DMS114 treated with DMSO at 0.1 percent for 48 hours (cell line): ENCODE data around the gene ELAVL3.
"Not testable (repeated sequence)": the region's sequence is repeated elsewhere in the genome, so short reads cannot be mapped to it uniquely, and the experiment has no call there.

Source experiments
- DNase-seq: peaks from one replicate; lab custom pipeline; 2025; ENCODE audit not compliant: unreplicated experiment; lab: John Stamatoyannopoulos, UW

Gene ELAVL3

DNA sequence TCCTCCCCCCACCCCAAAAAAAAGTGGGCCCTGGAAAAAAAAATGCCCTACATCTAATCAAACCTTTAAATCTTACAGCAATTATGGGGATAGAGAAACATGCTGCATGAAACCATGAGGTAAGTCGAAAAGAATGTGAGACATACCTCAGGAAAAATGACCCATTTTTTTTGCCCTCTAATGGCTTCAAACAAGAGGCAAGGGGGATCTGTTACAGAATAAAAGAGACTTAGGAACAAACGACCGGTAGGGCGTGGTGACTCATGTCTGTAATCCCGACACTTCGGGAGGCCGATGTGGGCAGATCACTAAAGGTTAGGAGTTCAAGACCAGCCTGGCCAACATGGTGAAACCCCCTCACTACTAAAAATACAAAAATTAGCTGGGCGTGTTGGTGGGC is 70.2 kb downstream of the ELAVL3 start:
- DNase-seq: no peak

DNA sequence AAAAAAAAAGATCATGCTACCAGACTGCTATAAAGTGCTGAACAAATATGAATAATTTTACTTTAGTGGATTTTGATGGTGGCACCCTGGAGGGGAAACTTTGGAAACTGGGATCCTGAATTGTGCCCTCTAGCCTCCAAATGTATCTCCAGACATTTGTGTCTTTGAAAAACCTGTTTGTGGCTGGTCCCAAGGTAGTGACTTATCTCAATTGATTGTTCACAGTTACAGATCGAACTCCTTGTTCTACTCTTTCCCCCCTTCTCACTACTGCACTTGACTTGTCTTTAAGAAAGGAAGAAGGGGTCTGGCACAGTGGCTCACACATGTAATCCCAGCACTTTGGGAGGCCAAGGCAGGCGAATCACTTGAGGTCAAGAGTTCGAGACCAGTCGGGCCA is 72.3 kb downstream of the ELAVL3 start:
- no peak for DNase-seq

DNA sequence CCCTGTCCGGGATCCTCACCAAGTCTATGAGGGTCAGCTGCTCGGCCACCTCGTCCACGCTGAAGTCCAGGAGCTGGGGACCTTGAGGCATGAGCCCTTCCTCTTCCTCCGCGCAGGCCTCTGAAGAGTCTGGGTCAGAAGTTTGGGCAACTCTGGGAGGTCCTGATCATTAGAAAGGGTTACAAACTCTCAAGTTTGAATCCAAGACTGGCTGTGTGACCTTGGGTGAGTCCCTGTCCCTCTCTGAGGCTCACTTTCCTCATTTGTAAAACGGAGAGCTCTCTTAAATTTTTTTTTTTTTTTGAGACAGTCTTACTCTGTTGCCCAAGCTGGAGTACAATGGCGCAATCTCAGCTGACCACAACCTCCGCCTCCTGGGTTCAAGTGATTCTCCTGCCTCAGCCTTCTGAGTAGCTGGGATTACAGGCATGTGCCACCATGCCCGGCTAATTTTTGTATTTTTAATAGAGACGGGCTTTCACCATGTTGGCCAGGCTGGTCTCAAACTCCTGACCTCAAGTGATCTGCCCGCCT is 74.1 kb downstream of the ELAVL3 start:
- not testable (repeated sequence) for DNase-seq

DNA sequence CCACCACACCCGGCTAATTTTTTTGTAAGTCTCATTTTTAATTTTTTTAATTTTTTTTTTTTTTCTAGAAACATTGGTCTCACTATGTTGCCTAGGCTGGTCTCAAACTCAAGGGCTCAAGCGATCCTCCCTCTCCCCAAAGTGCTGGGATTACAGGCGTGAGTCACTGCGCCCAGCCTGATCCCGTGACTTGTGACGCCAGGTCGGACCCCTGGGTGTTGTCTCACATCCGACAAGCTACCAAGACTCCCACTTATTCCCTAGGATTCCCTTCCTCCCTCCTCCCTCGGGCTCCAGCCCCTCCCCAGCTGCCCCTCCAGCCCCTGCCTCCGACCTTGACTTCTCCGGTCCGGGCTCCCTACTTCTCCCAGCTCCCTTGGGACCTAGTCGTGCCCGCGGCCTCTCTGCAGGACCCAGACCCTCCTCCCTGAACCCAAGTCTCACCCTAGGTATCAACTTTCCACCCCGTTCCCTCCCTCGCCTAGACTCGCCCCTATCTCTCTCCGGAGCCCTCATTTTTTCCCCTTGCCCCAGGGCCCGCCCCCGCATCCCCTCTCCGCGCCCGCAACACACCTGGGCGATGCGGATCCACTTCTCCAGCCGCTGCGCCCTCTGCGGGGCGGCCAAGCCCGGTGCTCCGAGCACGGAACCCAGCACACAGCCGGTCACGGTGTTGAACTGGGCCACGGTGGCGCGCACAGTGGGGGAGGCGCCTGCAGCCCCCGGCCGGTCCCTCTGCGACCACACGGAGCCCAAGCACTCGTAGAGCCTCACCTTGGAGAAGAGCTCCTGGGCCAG is 74.8 kb downstream of the ELAVL3 start:
- DNase-seq: no peak

DNA sequence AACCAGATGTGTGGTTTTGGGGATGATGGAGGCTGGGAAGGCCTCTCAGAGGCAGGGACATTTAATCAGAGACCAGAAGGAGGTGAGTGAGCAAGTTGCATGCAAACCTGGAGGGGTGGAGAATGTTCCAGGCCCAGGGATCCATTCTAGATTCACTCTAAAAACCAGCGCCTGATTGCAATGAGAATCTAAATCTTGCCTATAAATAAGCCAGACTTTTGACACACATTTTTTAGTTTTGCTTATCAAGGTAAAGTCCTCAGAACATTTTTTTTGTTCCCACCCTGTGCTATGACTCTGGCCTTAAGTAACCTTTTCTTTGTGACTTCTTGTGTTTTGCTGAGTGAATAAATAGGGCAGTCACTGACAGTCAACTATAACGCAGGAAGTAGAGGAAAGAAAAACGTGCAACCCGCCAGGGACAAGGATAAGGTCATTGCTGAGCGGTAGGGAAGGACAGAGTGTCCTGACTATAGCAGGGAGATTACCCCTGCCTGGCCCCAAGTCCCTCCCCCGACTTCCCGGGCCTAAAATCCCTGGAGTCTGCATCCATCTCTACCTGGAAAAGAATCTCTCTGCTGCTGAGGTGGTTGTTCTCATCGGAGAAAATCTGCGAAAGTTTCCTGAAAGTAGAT is 76.1 kb downstream of the ELAVL3 start:
- DNase-seq: no peak

DNA sequence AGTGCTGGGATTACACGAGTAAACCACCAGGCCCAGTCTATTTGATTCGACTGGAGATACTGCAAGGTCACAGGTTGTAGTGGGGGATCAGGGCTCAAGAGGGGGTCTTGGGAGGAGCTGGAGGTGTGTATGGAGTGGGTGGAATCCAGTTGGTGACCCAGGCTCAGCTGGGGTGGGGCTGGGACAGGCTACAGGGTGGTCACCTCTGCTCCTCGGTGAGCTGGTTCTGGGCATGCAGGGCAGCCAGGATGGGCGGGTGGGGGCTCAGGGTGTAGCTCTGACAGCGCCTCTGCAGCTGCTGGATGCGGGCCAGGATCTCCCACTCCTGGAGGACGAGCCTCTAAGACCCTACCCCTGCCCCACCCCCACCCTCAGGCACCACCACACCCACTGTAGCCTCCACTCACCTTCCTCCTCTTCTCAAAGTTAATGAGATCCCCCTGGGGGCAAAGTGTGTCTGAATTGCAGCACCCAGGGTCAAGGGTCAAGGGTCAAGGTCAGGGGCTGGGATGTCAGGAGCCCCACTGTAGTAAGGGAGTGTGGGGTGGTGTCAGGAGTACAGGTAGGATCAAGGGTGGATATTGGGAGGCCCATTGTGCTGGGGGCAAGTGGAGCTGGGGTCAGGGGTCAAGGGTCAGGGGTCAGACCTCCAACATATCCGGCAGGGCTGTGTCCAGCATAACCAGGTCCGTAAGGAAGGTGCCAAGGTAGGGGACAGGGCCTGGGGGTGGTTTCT is 78.9 kb downstream of the ELAVL3 start:
- DNase-seq: no peak
